GM19193 (cell line): ENCODE measurements around the gene RAB18.

Experiments
- POLR2A ChIP-seq: IDR thresholded peaks from 4 replicates; pipeline ENCODE4 v1.6.1; 2011; ENCODE audit not compliant: insufficient read depth, insufficient read length; ENCODE audit errors: extremely low read depth

Gene RAB18

DNA sequence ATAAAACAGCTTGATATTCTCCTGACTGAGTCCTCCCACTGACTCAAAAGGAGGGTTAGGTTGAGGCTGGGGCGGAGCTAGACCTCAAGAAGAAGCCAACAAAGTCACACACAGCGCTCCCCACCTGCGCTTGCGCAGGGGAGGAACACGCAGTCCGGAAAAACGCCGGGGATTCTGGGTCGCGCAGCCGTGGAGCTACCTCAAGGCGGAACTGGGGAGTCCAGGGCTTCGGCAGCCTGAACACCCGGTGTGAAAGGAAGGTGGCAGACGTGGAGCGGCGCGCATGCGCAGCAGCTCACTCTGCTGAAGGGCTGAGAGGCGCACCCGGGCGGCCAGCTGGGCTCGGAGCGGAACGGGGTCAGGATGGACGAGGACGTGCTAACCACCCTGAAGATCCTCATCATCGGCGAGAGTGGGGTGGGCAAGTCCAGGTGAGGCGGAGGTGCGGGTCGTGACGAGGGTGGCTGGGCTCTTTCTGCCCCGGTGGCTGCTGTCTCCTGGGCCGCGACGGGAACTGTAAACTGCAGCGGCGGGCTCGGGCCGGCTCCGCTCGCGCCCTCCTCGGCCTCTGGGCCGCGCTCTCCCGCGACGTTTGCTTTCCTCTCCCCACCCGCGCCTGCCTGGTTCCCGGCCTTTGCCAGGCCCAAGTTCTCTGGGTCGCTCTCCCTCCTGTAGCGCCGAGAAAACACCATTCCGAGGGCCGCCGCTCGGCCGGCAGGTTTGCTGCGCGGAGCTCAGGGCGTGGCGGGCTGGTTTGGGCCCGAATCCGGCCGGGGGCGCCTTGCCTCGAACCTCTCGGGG, at the start of gene RAB18:
TSS of gene RAB18 (plus strand) at position 298 of the 801 bp plus-strand sequence. CDS start at position 364, 66 bp downstream.
- peak; percentile 92 for TF ChIP-seq POLR2A

GRCh38 chr10:27454837-27455236, 49.3 kb upstream of the RAB18 start:
- TF ChIP-seq POLR2A = no peak

DNA sequence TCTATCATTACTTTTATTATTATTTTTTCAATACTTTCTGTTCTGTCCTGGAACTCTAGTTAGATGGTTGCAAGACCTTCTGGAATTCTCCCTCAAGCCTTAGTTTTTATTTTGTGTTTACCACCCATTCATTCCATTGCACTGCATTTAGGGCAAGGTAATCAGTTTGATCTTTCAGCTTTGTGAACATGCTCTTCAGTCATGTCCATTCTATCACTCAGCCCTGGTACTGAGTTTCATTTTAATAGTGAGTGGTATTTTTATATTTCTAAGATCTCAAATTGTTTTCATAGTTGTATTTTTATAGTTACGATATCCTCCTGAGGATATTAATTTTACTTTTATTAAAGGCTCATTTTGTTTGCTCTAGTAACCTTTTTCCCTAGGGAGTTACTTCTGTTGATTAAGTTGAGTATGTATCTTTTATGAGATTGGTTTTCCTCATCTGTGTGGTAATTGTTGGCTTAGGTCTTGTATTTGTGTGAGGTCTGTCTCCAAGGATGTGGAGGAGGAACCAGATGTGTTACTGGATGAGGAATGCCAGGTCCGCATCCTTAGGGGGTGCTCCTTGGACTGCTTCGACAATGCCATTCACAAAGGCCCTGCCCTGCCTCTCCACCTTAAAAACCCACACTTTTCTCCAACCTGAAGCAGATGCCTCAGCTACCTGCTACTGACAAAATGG, 46.7 kb upstream of the RAB18 start:
- no peak for TF ChIP-seq POLR2A

DNA sequence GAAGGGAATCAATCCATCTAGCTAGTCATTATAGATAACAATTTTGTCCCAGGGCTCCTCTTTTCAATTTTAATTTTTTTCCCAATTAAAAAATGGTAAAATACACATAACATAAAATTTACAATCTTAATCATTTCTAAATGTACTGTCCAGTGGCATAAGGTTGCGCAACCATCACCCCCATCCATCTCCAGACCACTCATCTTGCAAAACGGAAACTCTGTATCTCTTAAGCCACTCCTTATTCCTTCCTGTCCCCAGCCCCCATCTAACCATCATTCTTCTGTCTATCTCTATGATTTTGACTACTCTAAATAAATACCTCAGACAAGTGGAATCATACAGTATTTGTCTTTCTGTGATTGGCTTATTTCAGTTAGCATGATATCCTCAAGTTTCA, 46.1 kb upstream of the RAB18 start:
- TF ChIP-seq POLR2A = no peak

DNA sequence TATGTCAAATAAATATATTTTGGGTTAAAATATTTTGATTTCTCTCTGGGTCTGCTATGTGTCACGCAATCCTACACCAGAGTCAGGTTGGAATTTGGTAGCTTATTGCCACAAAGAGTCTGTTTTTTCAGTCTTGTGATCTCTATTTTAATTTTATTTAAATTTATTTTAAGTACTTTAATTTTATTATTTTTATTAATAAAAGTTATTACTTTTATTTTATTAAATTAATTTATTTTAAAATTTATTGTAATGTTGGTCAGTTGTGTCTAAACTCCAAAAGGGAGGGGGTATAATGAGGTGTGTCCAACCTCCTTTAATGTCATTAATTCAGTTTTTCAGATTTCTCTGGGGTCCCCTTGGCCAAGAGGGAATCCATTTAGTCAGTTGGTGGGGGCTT, 42.8 kb upstream of the RAB18 start:
- no peak for TF ChIP-seq POLR2A

DNA sequence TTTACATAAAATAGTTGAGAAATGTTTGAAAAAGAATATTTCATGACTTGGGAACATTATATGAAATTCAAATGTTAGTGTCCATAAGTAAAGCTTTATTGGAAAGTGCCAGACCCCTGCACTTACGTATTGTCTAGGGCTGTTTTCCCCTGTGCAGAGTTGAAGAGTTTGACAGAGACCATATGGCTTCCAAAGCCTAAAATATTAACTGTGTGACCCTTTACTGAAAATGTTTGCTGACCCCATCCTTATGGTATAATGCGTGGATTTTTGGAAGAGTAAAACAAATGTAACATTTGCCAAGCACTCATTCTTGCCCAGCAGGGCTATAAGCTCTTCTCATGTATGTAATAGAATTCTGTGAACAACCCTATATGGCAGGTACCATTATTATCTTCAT, 40.1 kb upstream of the RAB18 start:
- no peak for TF ChIP-seq POLR2A

DNA sequence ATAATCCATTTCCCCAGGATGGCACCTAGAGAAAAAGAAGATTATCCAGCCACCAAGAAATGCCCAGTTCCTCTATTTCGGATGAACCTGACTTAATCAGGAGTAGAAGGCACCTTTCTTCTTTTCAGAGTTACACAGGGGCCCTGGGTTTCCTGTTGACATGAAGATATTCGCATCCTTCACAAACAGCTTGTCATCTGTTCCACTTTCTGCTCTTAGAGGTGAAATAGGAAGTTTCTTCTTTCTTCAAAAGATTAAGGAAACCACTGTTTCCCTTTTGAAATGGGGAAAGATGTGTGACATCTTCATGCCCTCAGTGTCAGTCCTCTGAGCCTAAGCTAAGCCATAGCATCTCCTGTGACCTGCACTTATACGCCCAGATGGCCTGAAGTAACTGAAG, 39.1 kb upstream of the RAB18 start:
- TF ChIP-seq POLR2A = no peak

GRCh38 chr10:27470885-27471284, 33.2 kb upstream of the RAB18 start:
- TF ChIP-seq POLR2A = no peak

- no peak for TF ChIP-seq POLR2A
These were observed 29.4 kb upstream of the RAB18 start for GRCh38 chr10:27474741-27475140.

GRCh38 chr10:27479016-27479415, 25.1 kb upstream of the RAB18 start:
- TF ChIP-seq POLR2A = no peak

- no peak for TF ChIP-seq POLR2A
These were observed 22.6 kb upstream of the RAB18 start for GRCh38 chr10:27481486-27481885.

GRCh38 chr10:27482984-27483956, 20.8 kb upstream of the RAB18 start:
- TF ChIP-seq POLR2A = no peak

GRCh38 chr10:27485368-27485767, 18.7 kb upstream of the RAB18 start:
- no peak for TF ChIP-seq POLR2A

- TF ChIP-seq POLR2A = no peak
These were observed 18.1 kb upstream of the RAB18 start for GRCh38 chr10:27485986-27486385.

GRCh38 chr10:27490807-27491206, 13.3 kb upstream of the RAB18 start:
- TF ChIP-seq POLR2A = no peak

GRCh38 chr10:27494116-27494805, 9.8 kb upstream of the RAB18 start:
- no peak for TF ChIP-seq POLR2A
